ENCODE measurements around the gene WDR33.
"Not testable (repeated sequence)": the region's sequence is repeated elsewhere in the genome, so short reads cannot be mapped to it uniquely, and the experiment has no call there.

Gene WDR33

GRCh38 chr2:127844973-127845372 is 34.0 kb upstream of the WDR33 start:
- H3K27ac ChIP-seq, result no peak overlapping the region
- no peak for TF ChIP-seq CTCF (conservative IDR thresholded peaks at IDR 0.05)
- TF ChIP-seq ZFX (IDR thresholded peaks at IDR 0.05), result no peak

DNA sequence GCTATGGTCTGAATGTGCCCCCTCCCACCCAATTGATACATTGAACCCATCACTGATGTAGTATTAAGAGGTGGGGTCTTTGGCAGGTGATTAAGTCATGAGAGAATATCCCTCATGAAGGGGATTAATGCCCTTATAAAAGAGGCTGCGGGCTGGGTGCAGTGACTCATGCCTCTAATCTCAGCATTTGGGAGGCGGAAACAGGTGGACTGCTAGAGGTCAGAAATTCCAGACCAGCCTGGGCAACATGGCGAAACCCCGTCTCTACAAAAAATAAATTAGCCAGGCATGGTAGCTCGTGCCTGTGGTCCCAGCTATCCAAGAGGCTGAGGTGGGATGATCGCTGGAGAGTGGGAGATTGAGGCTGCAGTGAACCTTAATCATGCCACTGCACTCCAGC is 32.7 kb upstream of the WDR33 start:
- H3K27ac ChIP-seq, result no peak overlapping the region
- no peak for TF ChIP-seq CTCF (conservative IDR thresholded peaks at IDR 0.05)
- TF ChIP-seq ZFX (IDR thresholded peaks at IDR 0.05), result no peak

DNA sequence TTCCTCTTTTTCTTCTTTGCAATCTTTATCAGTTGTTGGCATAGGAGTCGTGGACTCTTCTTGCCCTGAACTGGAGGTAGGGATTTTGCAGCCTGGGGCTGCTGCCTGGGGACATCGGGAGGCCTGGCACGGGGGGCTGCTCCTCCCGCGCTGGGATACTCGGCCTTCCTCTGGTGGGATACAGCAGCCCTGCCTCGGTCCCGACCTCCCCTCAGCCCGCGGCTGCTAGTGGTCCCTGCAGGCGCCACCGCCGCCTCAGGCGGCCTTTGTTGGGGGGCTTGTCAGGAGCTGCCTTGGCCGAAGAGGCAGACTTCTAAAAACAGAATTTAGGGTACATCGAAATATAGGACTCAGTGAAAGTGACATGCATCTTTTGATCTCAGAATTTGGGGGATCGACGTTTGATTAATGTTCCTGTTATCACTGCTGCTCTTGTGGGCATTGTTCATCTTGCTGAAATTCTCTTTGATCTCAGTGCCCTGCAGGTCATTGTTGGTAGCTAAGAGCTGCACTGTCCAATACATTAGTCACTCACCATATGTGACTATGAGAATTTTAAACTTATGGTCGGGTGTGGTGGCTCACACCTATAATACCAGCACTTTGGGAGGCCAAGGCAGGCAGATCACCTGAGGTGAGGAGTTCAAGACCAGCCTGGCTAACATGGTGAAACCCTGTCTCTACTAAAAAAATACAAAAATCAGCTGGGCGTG is 30.7 kb upstream of the WDR33 start:
- no peak for TF ChIP-seq CTCF (conservative IDR thresholded peaks at IDR 0.05)
- TF ChIP-seq ZFX (IDR thresholded peaks at IDR 0.05), result no peak
- H3K27ac ChIP-seq, result no peak overlapping the region

- no peak overlapping the region for H3K27ac ChIP-seq
- TF ChIP-seq CTCF (conservative IDR thresholded peaks at IDR 0.05) (no peak), ZFX (IDR thresholded peaks at IDR 0.05) (no peak)
These were observed 29.9 kb upstream of the WDR33 start for GRCh38 chr2:127840893-127841292.

DNA sequence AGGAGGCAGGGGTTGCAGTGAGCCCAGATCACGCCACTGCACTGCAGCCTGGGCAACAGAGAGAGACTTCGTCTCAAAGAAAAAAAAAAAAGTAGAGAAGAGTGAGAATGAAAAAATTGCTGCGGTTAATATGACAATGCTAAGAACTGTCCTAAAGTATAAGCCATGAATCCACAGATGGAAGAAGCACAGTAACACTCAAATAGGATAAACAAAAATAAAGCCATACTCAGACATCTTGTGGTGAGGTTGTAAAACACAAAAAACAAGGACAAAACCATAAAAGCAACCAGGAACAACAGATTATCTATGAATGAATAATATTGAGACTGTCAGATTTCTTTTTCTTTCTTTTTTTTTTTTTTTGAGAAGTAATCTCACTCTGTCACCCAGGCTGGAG is 24.0 kb upstream of the WDR33 start:
- H3K27ac ChIP-seq, result no peak overlapping the region
- no peak for TF ChIP-seq CTCF (conservative IDR thresholded peaks at IDR 0.05)
- no peak for TF ChIP-seq ZFX (IDR thresholded peaks at IDR 0.05)

GRCh38 chr2:127829845-127830246 is 18.9 kb upstream of the WDR33 start:
- TF ChIP-seq ZFX (IDR thresholded peaks at IDR 0.05) (no peak), CTCF (conservative IDR thresholded peaks at IDR 0.05) (no peak)
- H3K27ac ChIP-seq, result no peak overlapping the region

DNA sequence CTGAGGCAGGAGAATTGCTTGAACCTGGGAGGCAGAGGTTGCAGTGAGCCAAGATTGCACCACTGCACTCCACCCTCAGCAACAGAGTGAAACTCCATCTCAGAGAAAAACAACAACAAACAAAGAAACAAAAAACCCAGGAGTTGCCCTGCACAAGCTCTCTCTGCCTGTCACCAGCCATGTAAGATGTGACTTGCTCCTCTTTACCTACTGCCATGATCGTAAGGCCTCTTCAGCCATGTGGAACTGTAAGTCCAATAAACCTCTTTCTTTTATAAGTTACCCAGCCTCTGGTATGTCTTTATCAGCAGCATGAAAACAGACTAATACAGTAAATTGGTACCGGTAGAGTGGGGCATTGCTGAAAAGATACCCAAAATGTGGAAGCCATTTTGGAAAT is 15.7 kb upstream of the WDR33 start:
- H3K27ac ChIP-seq, result not testable (repeated sequence)

DNA sequence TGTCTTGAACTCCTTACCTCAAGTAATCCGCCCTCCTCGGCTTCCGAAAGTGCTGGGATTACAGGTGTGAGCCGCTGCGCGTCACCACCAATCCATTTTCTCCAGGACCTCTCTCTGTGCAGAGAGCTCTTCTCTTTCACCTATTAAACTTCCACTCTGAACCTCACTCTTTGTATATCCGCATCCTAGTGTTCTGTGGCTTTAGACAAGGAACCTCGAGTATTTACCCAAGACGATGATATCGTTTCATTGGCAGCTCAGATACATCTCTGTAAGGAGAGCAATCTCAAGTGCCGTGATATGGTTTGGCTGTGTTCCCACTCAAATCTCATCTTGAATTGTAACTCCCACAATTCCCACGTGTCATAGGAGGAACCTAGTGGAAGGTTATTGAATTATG is 15.1 kb upstream of the WDR33 start:
- TF ChIP-seq CTCF (conservative IDR thresholded peaks at IDR 0.05) (no peak), ZFX (IDR thresholded peaks at IDR 0.05) (no peak)
- H3K27ac ChIP-seq, result no peak overlapping the region
